ENCODE measurements around the gene KLC4. TPM values are rescaled to one million over a fixed set of nuclear protein-coding genes. Genes with fewer than 3 reads are reported as not detected.

KLC4 gene
- total and polyA plus RNA-seq, 4 donors, result 16.1 to 36.0 (median 26.4) TPM

GRCh38 chr6:43123461-43124314, 64.3 kb downstream of the KLC4 start:
- TF ChIP-seq CTCF (IDR thresholded peaks at IDR 0.05; ENCODE audit: control extremely low read depth, extremely low read depth), result no peak
- no peak overlapping the region for H3K9ac ChIP-seq (ENCODE audit: insufficient read depth in 1 of 2, low read length in 2 of 2)
- no peaks in the 10 kb centered on the region for H3K36me3 ChIP-seq (ENCODE audit: control insufficient read depth in 4 of 4, insufficient read depth in 4 of 4, low read length in 4 of 4)
- H3K4me1 ChIP-seq (ENCODE audit: control insufficient read depth in 5 of 5, insufficient read depth in 5 of 5, low read length in 5 of 5), result peaks cover 0 to 90% (median 31%) of the 10 kb centered on the region in 5 donors
- no peak overlapping the region for H3K4me3 ChIP-seq
- H3K27ac ChIP-seq (ENCODE audit: low read depth in 1 of 2, low read length in 1 of 2), result peak overlapping the region in 1 of 2 donors; percentile 25
- H3K27me3 ChIP-seq (ENCODE audit: control insufficient read depth in 3 of 3, insufficient read depth in 3 of 3, low read length in 2 of 3), result no peaks in the 10 kb centered on the region
- peak; percentile 95 to 98 (median 97) for DNase-seq
- WGBS, 2 donors, result 66 to 80% methylated on average over 25 of the region's 25 CpGs
- no peak for ATAC-seq (ENCODE audit: insufficient read depth, low FRiP score)
- H3K9me3 ChIP-seq (ENCODE audit: control insufficient read depth in 4 of 4, insufficient read depth in 3 of 4, low read length in 3 of 4), result no peaks in the 10 kb centered on the region

GRCh38 chr6:43124481-43124880, 65.0 kb downstream of the KLC4 start:
- H3K4me1 ChIP-seq (ENCODE audit: control insufficient read depth in 5 of 5, insufficient read depth in 5 of 5, low read length in 5 of 5), result peaks cover 0 to 91% (median 35%) of the 10 kb centered on the region in 5 donors
- TF ChIP-seq CTCF (IDR thresholded peaks at IDR 0.05; ENCODE audit: control extremely low read depth, extremely low read depth), result no peak
- H3K9me3 ChIP-seq (ENCODE audit: control insufficient read depth in 4 of 4, insufficient read depth in 3 of 4, low read length in 3 of 4), result no peaks in the 10 kb centered on the region
- DNase-seq, result no peak
- H3K36me3 ChIP-seq (ENCODE audit: control insufficient read depth in 4 of 4, insufficient read depth in 4 of 4, low read length in 4 of 4), result peaks cover 0 to 2% (median 0%) of the 10 kb centered on the region in 4 donors
- ATAC-seq (ENCODE audit: insufficient read depth, low FRiP score), result no peak
- no peak overlapping the region for H3K27ac ChIP-seq (ENCODE audit: low read depth in 1 of 2, low read length in 1 of 2)
- H3K9ac ChIP-seq (ENCODE audit: insufficient read depth in 1 of 2, low read length in 2 of 2), result no peak overlapping the region
- 85 to 87% methylated on average over 6 of the region's 6 CpGs for WGBS, 2 donors
- H3K27me3 ChIP-seq (ENCODE audit: control insufficient read depth in 3 of 3, insufficient read depth in 3 of 3, low read length in 2 of 3), result no peaks in the 10 kb centered on the region
- no peak overlapping the region for H3K4me3 ChIP-seq

Other genes starting within 250 kb of the KLC4 start
- 10 to 100 TPM; 66.1 to 98.7 TPM for gene RPL7L1, start 180.0 kb upstream of the KLC4 start, total RNA-seq
- 10 to 100 TPM; 39.3 to 57.6 TPM for gene RPL7L1, start 180.0 kb upstream of the KLC4 start, polyA plus RNA-seq
- 1 to 10 TPM in 1 of 2 donors, under 1 TPM in 1; 0.37 to 3.4 TPM for gene PTCRA, start 143.6 kb upstream of the KLC4 start, total RNA-seq
- 1 to 10 TPM; 4.6 to 5.5 TPM for gene PTCRA, start 143.6 kb upstream of the KLC4 start, polyA plus RNA-seq
- gene CNPY3, start 130.2 kb upstream of the KLC4 start, total RNA-seq, result 10 to 100 TPM; 36.0 to 63.4 TPM
- 10 to 100 TPM; 48.9 to 90.5 TPM for gene CNPY3, start 130.2 kb upstream of the KLC4 start, polyA plus RNA-seq
- 1 to 10 TPM; 1.0 to 3.0 TPM for gene GNMT, start 98.9 kb upstream of the KLC4 start, total RNA-seq
- gene GNMT, start 98.9 kb upstream of the KLC4 start, polyA plus RNA-seq, result 1 to 10 TPM; 1.3 to 4.5 TPM
- gene PEX6, start 80.5 kb upstream of the KLC4 start, total RNA-seq, result 10 to 100 TPM; 17.9 to 22.9 TPM
- gene PEX6, start 80.5 kb upstream of the KLC4 start, polyA plus RNA-seq, result 1 to 10 TPM; 8.8 to 9.6 TPM
- 10 to 100 TPM; 24.1 to 26.8 TPM for gene PPP2R5D, start 75.1 kb upstream of the KLC4 start, total RNA-seq
- 10 to 100 TPM; 19.0 to 19.8 TPM for gene PPP2R5D, start 75.1 kb upstream of the KLC4 start, polyA plus RNA-seq
- gene MEA1, start 45.7 kb upstream of the KLC4 start, total RNA-seq, result 10 to 100 TPM; 32.5 to 47.2 TPM
- gene MEA1, start 45.7 kb upstream of the KLC4 start, polyA plus RNA-seq, result 100 to 1,000 TPM in 1 of 2 donors, 10 to 100 TPM in 1; 63.2 to 113 TPM
- gene KLHDC3, start 45.4 kb upstream of the KLC4 start, total RNA-seq, result 10 to 100 TPM; 46.3 to 56.4 TPM
- 10 to 100 TPM; 52.7 to 74.4 TPM for gene KLHDC3, start 45.4 kb upstream of the KLC4 start, polyA plus RNA-seq
- gene RRP36, start 38.0 kb upstream of the KLC4 start, total RNA-seq, result 10 to 100 TPM; 31.1 to 49.9 TPM
- gene RRP36, start 38.0 kb upstream of the KLC4 start, polyA plus RNA-seq, result 10 to 100 TPM; 30.5 to 44.3 TPM
- gene CUL7, start 5.8 kb upstream of the KLC4 start, total RNA-seq, result 10 to 100 TPM; 21.4 to 23.6 TPM
- 1 to 10 TPM; 8.2 to 8.9 TPM for gene CUL7, start 5.8 kb upstream of the KLC4 start, polyA plus RNA-seq
- gene MRPL2, start 197 bp upstream of the KLC4 start, total RNA-seq, result 10 to 100 TPM; 11.5 to 44.5 TPM
- 10 to 100 TPM; 47.8 to 84.0 TPM for gene MRPL2, start 197 bp upstream of the KLC4 start, polyA plus RNA-seq
- 100 to 1,000 TPM in 1 of 2 donors, 10 to 100 TPM in 1; 90.8 to 173 TPM for gene PTK7, start 16.7 kb downstream of the KLC4 start, total RNA-seq
- 10 to 100 TPM; 37.4 to 77.6 TPM for gene PTK7, start 16.7 kb downstream of the KLC4 start, polyA plus RNA-seq
- 10 to 100 TPM; 12.7 to 42.0 TPM for gene SRF, start 111.6 kb downstream of the KLC4 start, total RNA-seq
- gene SRF, start 111.6 kb downstream of the KLC4 start, polyA plus RNA-seq, result 10 to 100 TPM; 17.9 to 40.2 TPM
- 10 to 100 TPM; 29.6 to 45.6 TPM for gene CUL9, start 122.6 kb downstream of the KLC4 start, total RNA-seq
- gene CUL9, start 122.6 kb downstream of the KLC4 start, polyA plus RNA-seq, result 10 to 100 TPM; 19.7 to 41.4 TPM
- gene DNPH1, start 169.8 kb downstream of the KLC4 start, total RNA-seq, result 10 to 100 TPM; 32.0 to 67.4 TPM
- gene DNPH1, start 169.8 kb downstream of the KLC4 start, polyA plus RNA-seq, result 100 to 1,000 TPM; 102 to 135 TPM
- under 1 TPM; 0.18 to 0.31 TPM for gene TTBK1, start 183.8 kb downstream of the KLC4 start, total RNA-seq
- under 1 TPM; 0.05 to 0.06 TPM for gene TTBK1, start 183.8 kb downstream of the KLC4 start, polyA plus RNA-seq
- gene SLC22A7, start 238.6 kb downstream of the KLC4 start, total RNA-seq, result not detected
- gene SLC22A7, start 238.6 kb downstream of the KLC4 start, polyA plus RNA-seq, result not detected
- gene CRIP3, start 249.2 kb downstream of the KLC4 start, total RNA-seq, result 1 to 10 TPM in 1 of 2 donors, under 1 TPM in 1; 0.83 to 1.3 TPM
- gene CRIP3, start 249.2 kb downstream of the KLC4 start, polyA plus RNA-seq, result under 1 TPM; 0.39 to 0.69 TPM